Thoracic aorta (tissue), 2 donors: ENCODE results near the gene NDUFB5. TPM values are rescaled to one million over a fixed set of nuclear protein-coding genes. Genes with fewer than 3 reads are reported as not detected.

ENCODE experiments used
- ATAC-seq: fragments of 150-250 bp; one replicate; pipeline ENCODE4 v1.8.0; 2017; ENCODE audit warnings: low read depth; ENCODE audit not compliant: insufficient number of reproducible peaks, low FRiP score
- DNase-seq: peaks from one replicate; pipeline ENCODE4 v3.0.0-alpha.2; 2020; ENCODE audit warnings: low spot score
- H3K27ac ChIP-seq, 2 donors: fragments of 200-600 bp; sonication (generic); 1 replicate in 1 of 2; 2 replicates in 1 of 2; pipeline ENCODE4 v1.5.1; 2016; ENCODE audit warnings: mild to moderate bottlenecking in 2 of 2, moderate library complexity in 2 of 2
- H3K27me3 ChIP-seq: fragments of 200-600 bp; sonication (generic); replicated peaks from 2 replicates; pipeline ENCODE4 v1.6.0; 2016; ENCODE audit warnings: mild to moderate bottlenecking; ENCODE audit not compliant: insufficient read depth
- H3K36me3 ChIP-seq: fragments of 200-600 bp; sonication (generic); one replicate; pipeline ENCODE4 v1.5.1; 2016
- H3K4me1 ChIP-seq, 2 donors: fragments of 200-600 bp; sonication (generic); 1 replicate in 1 of 2; 2 replicates in 1 of 2; pipeline versions ENCODE4 v1.5.1 to v1.6.0; 2016; ENCODE audit warnings: low read depth in 2 of 2, mild to moderate bottlenecking in 1 of 2; ENCODE audit not compliant: control insufficient read depth in 1 of 2
- H3K4me3 ChIP-seq: fragments of 200-600 bp; sonication (generic); 2 replicates; pipeline ENCODE4 v1.5.1; 2016; ENCODE audit warnings: mild to moderate bottlenecking
- H3K9me3 ChIP-seq: fragments of 200-600 bp; sonication (generic); 2 replicates; pipeline ENCODE4 v1.5.1; 2016
- CTCF ChIP-seq: fragments of 200-600 bp; sonication (generic); IDR thresholded peaks from one replicate; pipeline ENCODE4 v1.5.1; 2019; ENCODE audit warnings: antibody characterized with exemption
- total RNA-seq, 2 donors: library from RNA; depleted of rRNA; stranded (reverse); fragments of >200 nt; gene quantifications; one replicate each; pipeline versions ENCODE4 v1.1.0 to v1.2.3, GENCODE V29; 2016

NDUFB5 gene
- total RNA-seq, 2 donors from 2014 or later: 47.1 to 56.0 TPM

DNA sequence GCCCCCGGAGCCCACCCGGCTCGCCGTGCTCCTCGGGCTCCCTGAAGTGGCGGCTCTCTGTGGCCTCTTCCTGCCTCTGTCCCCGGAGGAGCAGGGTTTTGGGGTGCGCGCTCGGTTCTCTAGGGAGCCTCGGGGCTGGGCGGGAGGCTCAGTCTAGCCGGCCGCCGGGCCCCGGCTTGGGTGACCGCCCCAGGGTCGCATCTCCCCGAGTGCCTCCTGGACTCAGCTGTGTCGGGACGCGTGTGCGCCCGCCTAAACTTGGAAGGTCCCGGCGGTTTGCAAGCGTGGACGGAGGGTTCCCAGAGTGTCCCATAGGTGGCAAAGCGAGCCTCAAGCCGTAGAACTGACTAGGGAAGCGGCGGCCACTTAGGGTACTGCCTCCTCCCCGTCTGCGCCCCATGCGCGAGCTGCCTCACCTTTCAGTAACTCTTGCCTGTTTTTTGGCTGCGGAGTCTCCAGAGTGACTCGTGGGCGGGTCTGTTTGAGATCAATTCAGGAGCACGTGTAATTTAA, 41.3 kb upstream of the NDUFB5 start:
- peak; percentile 11 for ATAC-seq
- Histone ChIP-seq H3K4me3 (peak overlapping the region; percentile 95), H3K36me3 (no peaks in the 10 kb centered on the region), H3K27me3 (no peaks in the 10 kb centered on the region), H3K9me3 (no peaks in the 10 kb centered on the region), H3K27ac (peak overlapping the region; percentile 67), H3K4me1 (peaks cover 3 to 6% of the 10 kb centered on the region in 2 donors)
- peak; percentile 71 for TF ChIP-seq CTCF
- DNase-seq: peak; percentile 15

DNA sequence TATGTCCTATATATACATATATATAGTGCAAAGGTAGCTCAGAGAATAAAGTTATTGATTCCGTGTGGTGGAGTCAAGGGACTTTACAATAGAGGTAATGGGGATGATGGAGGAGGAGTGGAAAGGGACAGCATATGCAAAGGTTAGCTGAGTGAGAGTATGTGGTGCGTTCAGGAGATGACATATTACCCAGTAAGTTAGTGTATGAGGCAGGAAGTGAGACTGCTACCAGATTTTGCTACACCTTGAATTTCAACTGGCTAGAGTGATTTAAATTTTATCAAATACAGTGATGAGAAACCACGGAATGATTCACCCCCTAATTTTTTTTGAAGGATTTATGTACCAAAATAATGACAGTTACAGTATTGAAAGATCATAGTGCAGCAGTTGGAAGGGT, 39.1 kb upstream of the NDUFB5 start:
- ATAC-seq (no peak), DNase-seq (no peak)
- no peaks in the 10 kb centered on the region for H3K27me3 ChIP-seq
- H3K9me3 ChIP-seq: no peaks in the 10 kb centered on the region
- peaks cover 3 to 6% of the 10 kb centered on the region in 2 donors for H3K4me1 ChIP-seq
- no peak for TF ChIP-seq CTCF
- H3K36me3 ChIP-seq: peaks cover 3% of the 10 kb centered on the region
- H3K4me3 ChIP-seq: no peak overlapping the region
- H3K27ac ChIP-seq: no peak overlapping the region

GRCh38 chr3:179580992-179581391, 23.6 kb upstream of the NDUFB5 start:
- Histone ChIP-seq H3K27ac (no peak overlapping the region), H3K27me3 (no peaks in the 10 kb centered on the region), H3K4me3 (no peak overlapping the region), H3K36me3 (peaks cover 24% of the 10 kb centered on the region), H3K9me3 (no peaks in the 10 kb centered on the region), H3K4me1 (no peaks in the 10 kb centered on the region)
- ATAC-seq: no peak
- TF ChIP-seq CTCF: no peak
- DNase-seq: no peak

- Histone ChIP-seq H3K4me1 (peaks cover 5 to 10% of the 10 kb centered on the region in 2 donors), H3K9me3 (no peaks in the 10 kb centered on the region), H3K36me3 (peaks cover 21% of the 10 kb centered on the region), H3K27ac (no peak overlapping the region), H3K27me3 (no peaks in the 10 kb centered on the region), H3K4me3 (no peak overlapping the region)
- no peak for DNase-seq
- no peak for TF ChIP-seq CTCF
- no peak for ATAC-seq
These were observed 15.5 kb upstream of the NDUFB5 start for GRCh38 chr3:179589143-179589542.

- ATAC-seq (no peak), DNase-seq (no peak)
- H3K36me3 ChIP-seq: peaks cover 27% of the 10 kb centered on the region
- no peak for TF ChIP-seq CTCF
- H3K9me3 ChIP-seq: no peaks in the 10 kb centered on the region
- H3K4me3 ChIP-seq: no peak overlapping the region
- no peak overlapping the region for H3K27ac ChIP-seq
- peaks cover 5 to 10% of the 10 kb centered on the region in 2 donors for H3K4me1 ChIP-seq
- H3K27me3 ChIP-seq: no peaks in the 10 kb centered on the region
These were observed 13.9 kb upstream of the NDUFB5 start for GRCh38 chr3:179590669-179591068.
